Erythroblast (primary cell): ENCODE data around the gene CDYL.

Experiments
- GATA1 ChIP-seq: IDR thresholded peaks from 2 replicates; pipeline ENCODE4 v1.6.1; 2011; ENCODE audit warnings: low read depth, mild to moderate bottlenecking, control low read depth, low read length, moderate library complexity
- POLR2A ChIP-seq: IDR thresholded peaks from 2 replicates; pipeline ENCODE4 v1.6.1; 2011; ENCODE audit warnings: mild to moderate bottlenecking, low read length

- TF ChIP-seq POLR2A (no peak), GATA1 (no peak)
Measured at GRCh38 chr6:4814212-4814611, 38.0 kb downstream of the CDYL start.
